ENCODE results near the gene THY1.
"Not testable (repeated sequence)": the region's sequence is repeated elsewhere in the genome, so short reads cannot be mapped to it uniquely, and the experiment has no call there.

The THY1 gene

DNA sequence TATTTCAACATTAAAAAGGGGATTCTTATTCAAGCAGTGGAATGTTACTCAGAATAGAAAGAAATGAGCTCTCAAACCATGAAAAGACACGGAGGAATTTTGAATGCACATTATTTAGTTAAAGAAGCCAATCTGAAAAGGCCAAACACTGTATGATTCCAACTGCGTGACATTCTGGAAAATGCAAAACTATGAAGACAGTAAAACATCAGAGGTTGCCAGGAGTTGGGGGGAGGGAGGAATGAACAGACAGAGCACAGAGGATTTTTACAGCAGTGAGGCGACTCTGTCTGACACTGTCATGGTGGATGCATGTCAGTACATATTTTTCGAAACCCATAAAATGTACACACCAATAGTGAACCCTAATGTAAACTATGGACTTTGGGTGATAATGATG is 22.9 kb upstream of the THY1 start:
- ChIA-PET CTCF (no interaction called here), POLR2A (no interaction called here)
- Histone ChIP-seq H3K4me3 (ENCODE audit: control insufficient read depth in 1 of 7, extremely low read depth in 1 of 7, insufficient read depth in 4 of 7, low read depth in 2 of 7, low read length in 6 of 7) (no peak overlapping the region), H3K36me3 (ENCODE audit: control insufficient read depth in 4 of 4, insufficient read depth in 4 of 4, low read length in 3 of 4) (no peaks in the 10 kb centered on the region), H3K4me1 (ENCODE audit: control extremely low read depth in 1 of 4, control insufficient read depth in 4 of 4, insufficient read depth in 4 of 4, low read length in 3 of 4) (peaks cover 0 to 19% (median 10%) of the 10 kb centered on the region in 4 experiments), H3K27me3 (replicated peaks in 2 of 5; ENCODE audit: control insufficient read depth in 4 of 5, insufficient read depth in 5 of 5, low read length in 4 of 5) (no peaks in the 10 kb centered on the region), H3K27ac (ENCODE audit: insufficient read depth in 1 of 2, low read depth in 1 of 2, low read length in 2 of 2, poor library complexity in 1 of 2, severe bottlenecking in 2 of 2) (no peak overlapping the region), H3K9me3 (ENCODE audit: control extremely low read depth in 1 of 5, control insufficient read depth in 4 of 5, insufficient read depth in 2 of 5, low read depth in 1 of 5, low read length in 4 of 5) (no peaks in the 10 kb centered on the region)
- WGBS (ENCODE audit: insufficient coverage), result 94% methylated on average over 2 of the region's 4 CpGs
- no peak for DNase-seq

DNA sequence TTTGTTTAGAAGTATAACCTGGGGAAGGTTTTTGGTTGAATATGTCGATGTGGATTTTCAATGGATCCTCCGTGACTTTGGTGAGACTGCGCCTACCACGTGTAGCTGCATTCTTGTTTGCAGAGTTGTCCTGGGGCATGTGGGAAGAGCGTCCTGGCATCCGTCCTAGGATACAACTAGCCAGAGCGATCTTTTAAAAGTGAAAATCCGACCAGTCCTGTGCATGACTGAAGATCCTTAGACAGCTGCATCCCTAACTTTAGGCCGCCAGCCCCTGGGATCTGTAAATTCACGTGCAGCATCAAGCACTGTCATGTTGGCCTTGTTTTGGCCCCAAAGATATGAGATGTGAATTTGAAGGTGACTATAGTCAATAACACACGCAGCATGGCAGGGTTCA is 22.4 kb upstream of the THY1 start:
- 99% methylated on average over 10 of the region's 11 CpGs for WGBS (ENCODE audit: insufficient coverage)
- H3K9me3 ChIP-seq (ENCODE audit: control extremely low read depth in 1 of 5, control insufficient read depth in 4 of 5, insufficient read depth in 2 of 5, low read depth in 1 of 5, low read length in 4 of 5), result no peaks in the 10 kb centered on the region
- H3K27ac ChIP-seq (ENCODE audit: insufficient read depth in 1 of 2, low read depth in 1 of 2, low read length in 2 of 2, poor library complexity in 1 of 2, severe bottlenecking in 2 of 2), result no peak overlapping the region

DNA sequence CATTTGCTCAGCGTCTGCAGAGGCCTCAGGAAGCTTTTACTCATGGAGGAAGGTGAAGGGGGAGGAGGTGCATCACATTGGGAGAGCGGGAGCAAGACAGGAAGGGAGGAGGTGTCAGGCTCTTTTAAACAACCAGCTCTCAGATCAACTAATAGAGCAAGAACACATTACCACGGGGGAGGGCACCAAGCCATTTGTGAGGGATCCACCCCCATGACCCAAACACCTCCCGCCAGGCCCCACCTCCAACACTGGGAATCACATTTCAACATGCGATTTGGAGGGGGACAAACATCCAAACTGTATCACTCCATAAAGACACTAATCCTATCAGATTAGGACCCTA is 18.9 kb upstream of the THY1 start:
- H3K4me1 ChIP-seq (ENCODE audit: control extremely low read depth in 1 of 4, control insufficient read depth in 4 of 4, insufficient read depth in 4 of 4, low read length in 3 of 4), result peaks cover 0 to 12% (median 3%) of the 10 kb centered on the region in 4 experiments
- no peak for DNase-seq
- H3K4me3 ChIP-seq (ENCODE audit: control insufficient read depth in 1 of 7, extremely low read depth in 1 of 7, insufficient read depth in 4 of 7, low read depth in 2 of 7, low read length in 6 of 7), result no peak overlapping the region
- 89% methylated on average over 4 of the region's 5 CpGs for WGBS (ENCODE audit: insufficient coverage)
- H3K27me3 ChIP-seq (replicated peaks in 2 of 5; ENCODE audit: control insufficient read depth in 4 of 5, insufficient read depth in 5 of 5, low read length in 4 of 5), result no peaks in the 10 kb centered on the region
- H3K9me3 ChIP-seq (ENCODE audit: control extremely low read depth in 1 of 5, control insufficient read depth in 4 of 5, insufficient read depth in 2 of 5, low read depth in 1 of 5, low read length in 4 of 5), result peaks cover 0 to 2% (median 0%) of the 10 kb centered on the region in 5 experiments
- H3K36me3 ChIP-seq (ENCODE audit: control insufficient read depth in 4 of 4, insufficient read depth in 4 of 4, low read length in 3 of 4), result no peaks in the 10 kb centered on the region
- H3K27ac ChIP-seq (ENCODE audit: insufficient read depth in 1 of 2, low read depth in 1 of 2, low read length in 2 of 2, poor library complexity in 1 of 2, severe bottlenecking in 2 of 2), result peak overlapping the region in 1 of 2 experiments; percentile 43
- ChIA-PET POLR2A (no interaction called here), CTCF (interaction anchor here (0.7 kb wide), 1 partner anchor 118 kb away, joined by 3 read pairs; no protein-coding TSS in a partner anchor)

More for the DNA sequence above, 22.4 kb upstream of the THY1 start:
- POLR2A ChIA-PET, result no interaction called here
- H3K36me3 ChIP-seq (ENCODE audit: control insufficient read depth in 4 of 4, insufficient read depth in 4 of 4, low read length in 3 of 4), result no peaks in the 10 kb centered on the region
- H3K4me3 ChIP-seq (ENCODE audit: control insufficient read depth in 1 of 7, extremely low read depth in 1 of 7, insufficient read depth in 4 of 7, low read depth in 2 of 7, low read length in 6 of 7), result no peak overlapping the region
- DNase-seq, result no peak
- H3K27me3 ChIP-seq (replicated peaks in 2 of 5; ENCODE audit: control insufficient read depth in 4 of 5, insufficient read depth in 5 of 5, low read length in 4 of 5), result no peaks in the 10 kb centered on the region
- H3K4me1 ChIP-seq (ENCODE audit: control extremely low read depth in 1 of 4, control insufficient read depth in 4 of 4, insufficient read depth in 4 of 4, low read length in 3 of 4), result peaks cover 0 to 19% (median 10%) of the 10 kb centered on the region in 4 experiments
- CTCF ChIA-PET, result no interaction called here

DNA sequence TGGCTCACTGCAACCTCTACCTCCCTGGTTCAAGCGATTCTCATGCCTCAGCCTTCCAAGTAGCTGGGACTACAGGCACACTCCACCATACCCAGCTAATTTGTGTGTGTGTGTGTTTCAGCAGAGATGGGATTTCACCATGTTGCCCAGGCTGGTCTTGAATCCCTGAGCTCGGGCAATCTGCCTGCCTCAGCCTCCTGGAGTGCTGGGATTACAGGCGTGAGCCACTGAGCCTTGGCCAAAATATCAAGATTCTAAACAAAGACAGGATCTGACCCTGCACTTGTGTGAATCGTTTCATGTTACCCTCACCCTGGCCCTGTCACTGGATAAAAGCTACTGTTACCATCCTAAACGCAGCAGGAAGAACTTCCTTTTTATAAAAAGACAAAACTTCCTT is 15.6 kb upstream of the THY1 start:
- POLR2A ChIA-PET, result no interaction called here
- no peak for DNase-seq
- Histone ChIP-seq H3K4me1 (ENCODE audit: control extremely low read depth in 1 of 4, control insufficient read depth in 4 of 4, insufficient read depth in 4 of 4, low read length in 3 of 4) (peaks cover 0 to 24% (median 15%) of the 10 kb centered on the region in 4 experiments), H3K4me3 (ENCODE audit: control insufficient read depth in 1 of 7, extremely low read depth in 1 of 7, insufficient read depth in 4 of 7, low read depth in 2 of 7, low read length in 6 of 7) (no peak overlapping the region), H3K9me3 (ENCODE audit: control extremely low read depth in 1 of 5, control insufficient read depth in 4 of 5, insufficient read depth in 2 of 5, low read depth in 1 of 5, low read length in 4 of 5) (peaks cover 0 to 4% (median 0%) of the 10 kb centered on the region in 5 experiments), H3K36me3 (ENCODE audit: control insufficient read depth in 4 of 4, insufficient read depth in 4 of 4, low read length in 3 of 4) (no peaks in the 10 kb centered on the region), H3K27me3 (replicated peaks in 2 of 5; ENCODE audit: control insufficient read depth in 4 of 5, insufficient read depth in 5 of 5, low read length in 4 of 5) (no peaks in the 10 kb centered on the region), H3K27ac (ENCODE audit: insufficient read depth in 1 of 2, low read depth in 1 of 2, low read length in 2 of 2, poor library complexity in 1 of 2, severe bottlenecking in 2 of 2) (no peak overlapping the region)
- CTCF ChIA-PET, result interaction anchor here (1.2 kb wide), 1 partner anchor 36 kb away, joined by 8 read pairs; no protein-coding TSS in a partner anchor
- WGBS (ENCODE audit: insufficient coverage), result 67% methylated on average over 3 of the region's 5 CpGs

DNA sequence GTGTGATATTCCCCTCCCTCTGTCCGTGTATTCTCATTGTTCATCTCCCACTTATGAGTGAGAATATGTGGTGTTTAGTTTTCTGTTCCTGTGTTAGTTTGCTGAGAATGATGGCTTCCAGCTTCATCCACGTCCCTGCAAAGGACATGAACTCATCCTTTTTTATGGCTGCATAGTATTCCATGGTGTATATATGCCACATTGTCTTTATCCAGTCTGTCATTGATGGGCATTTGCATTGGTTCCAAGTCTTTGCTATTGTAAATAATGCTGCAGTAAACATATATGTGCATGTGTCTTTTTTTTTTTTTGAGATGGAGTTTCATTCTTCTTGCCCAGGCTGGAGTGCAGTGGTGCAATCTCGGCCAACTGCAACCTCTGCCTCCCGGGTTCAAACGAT is 14.5 kb upstream of the THY1 start:
- WGBS (ENCODE audit: insufficient coverage), result 100% methylated on average over 3 of the region's 5 CpGs
- CTCF ChIA-PET; H3K27ac ChIP-seq (ENCODE audit: insufficient read depth in 1 of 2, low read depth in 1 of 2, low read length in 2 of 2, poor library complexity in 1 of 2, severe bottlenecking in 2 of 2); H3K9me3 ChIP-seq (ENCODE audit: control extremely low read depth in 1 of 5, control insufficient read depth in 4 of 5, insufficient read depth in 2 of 5, low read depth in 1 of 5, low read length in 4 of 5); H3K36me3 ChIP-seq (ENCODE audit: control insufficient read depth in 4 of 4, insufficient read depth in 4 of 4, low read length in 3 of 4); H3K4me3 ChIP-seq (ENCODE audit: control insufficient read depth in 1 of 7, extremely low read depth in 1 of 7, insufficient read depth in 4 of 7, low read depth in 2 of 7, low read length in 6 of 7); DNase-seq; POLR2A ChIA-PET; H3K27me3 ChIP-seq (replicated peaks in 2 of 5; ENCODE audit: control insufficient read depth in 4 of 5, insufficient read depth in 5 of 5, low read length in 4 of 5): not testable (repeated sequence)
- peaks cover 0 to 24% (median 15%) of the 10 kb centered on the region in 4 experiments for H3K4me1 ChIP-seq (ENCODE audit: control extremely low read depth in 1 of 4, control insufficient read depth in 4 of 4, insufficient read depth in 4 of 4, low read length in 3 of 4)

DNA sequence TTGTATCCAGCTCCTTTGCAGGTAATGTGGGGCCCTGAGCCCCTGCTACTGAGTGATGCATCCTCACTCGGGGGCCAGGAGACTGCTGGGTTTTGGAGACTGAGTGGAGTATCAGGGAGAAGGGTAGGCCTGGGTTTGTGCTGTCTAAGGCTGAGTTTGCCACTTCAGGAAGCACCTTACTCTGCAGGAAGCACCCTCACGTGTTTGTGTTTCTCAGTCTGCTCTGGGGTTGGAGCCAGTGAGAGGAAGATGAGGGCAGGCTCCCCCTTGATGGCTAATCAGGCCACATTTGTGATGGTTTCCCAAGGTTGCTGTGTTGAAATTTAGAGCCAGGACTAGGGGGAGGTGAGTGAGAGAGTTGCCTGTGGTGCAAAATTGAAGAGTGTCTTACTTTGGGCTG is 13.7 kb upstream of the THY1 start:
- Histone ChIP-seq H3K36me3 (ENCODE audit: control insufficient read depth in 4 of 4, insufficient read depth in 4 of 4, low read length in 3 of 4) (no peaks in the 10 kb centered on the region), H3K27ac (ENCODE audit: insufficient read depth in 1 of 2, low read depth in 1 of 2, low read length in 2 of 2, poor library complexity in 1 of 2, severe bottlenecking in 2 of 2) (no peak overlapping the region), H3K9me3 (ENCODE audit: control extremely low read depth in 1 of 5, control insufficient read depth in 4 of 5, insufficient read depth in 2 of 5, low read depth in 1 of 5, low read length in 4 of 5) (peaks cover 0 to 4% (median 0%) of the 10 kb centered on the region in 5 experiments), H3K27me3 (replicated peaks in 2 of 5; ENCODE audit: control insufficient read depth in 4 of 5, insufficient read depth in 5 of 5, low read length in 4 of 5) (no peaks in the 10 kb centered on the region), H3K4me3 (ENCODE audit: control insufficient read depth in 1 of 7, extremely low read depth in 1 of 7, insufficient read depth in 4 of 7, low read depth in 2 of 7, low read length in 6 of 7) (peak overlapping the region in 1 of 7 experiments; percentile 4), H3K4me1 (ENCODE audit: control extremely low read depth in 1 of 4, control insufficient read depth in 4 of 4, insufficient read depth in 4 of 4, low read length in 3 of 4) (peaks cover 0 to 21% (median 13%) of the 10 kb centered on the region in 4 experiments)
- POLR2A ChIA-PET, result no interaction called here
- CTCF ChIA-PET, result interaction anchor here (1.2 kb wide), 1 partner anchor 63 kb away, joined by 3 read pairs; no protein-coding TSS in a partner anchor
- peak; percentile 28 to 92 (median 83) for DNase-seq
- WGBS (ENCODE audit: insufficient coverage), result 0% methylated on average over 1 of the region's 2 CpGs

DNA sequence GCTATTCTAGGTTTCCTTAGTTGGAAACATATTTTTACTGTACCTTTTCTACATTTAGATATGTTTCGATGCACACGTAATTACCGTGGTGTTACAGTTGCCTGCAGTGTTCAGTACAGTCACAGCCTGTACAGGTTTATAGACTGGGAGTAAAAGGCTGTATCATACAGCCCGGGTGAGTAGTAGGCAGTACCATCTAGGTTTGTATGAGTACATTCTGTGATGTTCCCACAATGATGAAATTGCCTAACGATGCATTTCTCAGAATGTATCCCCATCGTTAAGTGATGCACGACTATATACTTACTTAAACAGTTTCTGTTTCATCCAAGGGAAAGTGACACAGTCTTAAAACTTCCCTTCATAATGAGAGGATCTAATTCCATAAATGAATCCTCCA is 13.1 kb upstream of the THY1 start:
- WGBS (ENCODE audit: insufficient coverage), result 89% methylated on average over 6 of the region's 7 CpGs
- peak in 1 of 3 donors; percentile 35 for DNase-seq
- peaks cover 0 to 18% (median 13%) of the 10 kb centered on the region in 4 experiments for H3K4me1 ChIP-seq (ENCODE audit: control extremely low read depth in 1 of 4, control insufficient read depth in 4 of 4, insufficient read depth in 4 of 4, low read length in 3 of 4)
- CTCF ChIA-PET, result interaction anchor here (1.0 to 1.2 kb wide), 2 partner anchors 15 to 62 kb away, joined by 3 read pairs; no protein-coding TSS in a partner anchor
- peaks cover 0 to 4% (median 0%) of the 10 kb centered on the region in 5 experiments for H3K9me3 ChIP-seq (ENCODE audit: control extremely low read depth in 1 of 5, control insufficient read depth in 4 of 5, insufficient read depth in 2 of 5, low read depth in 1 of 5, low read length in 4 of 5)
- H3K4me3 ChIP-seq (ENCODE audit: control insufficient read depth in 1 of 7, extremely low read depth in 1 of 7, insufficient read depth in 4 of 7, low read depth in 2 of 7, low read length in 6 of 7), result no peak overlapping the region
- no peaks in the 10 kb centered on the region for H3K27me3 ChIP-seq (replicated peaks in 2 of 5; ENCODE audit: control insufficient read depth in 4 of 5, insufficient read depth in 5 of 5, low read length in 4 of 5)
- no peaks in the 10 kb centered on the region for H3K36me3 ChIP-seq (ENCODE audit: control insufficient read depth in 4 of 4, insufficient read depth in 4 of 4, low read length in 3 of 4)
- POLR2A ChIA-PET, result no interaction called here
- H3K27ac ChIP-seq (ENCODE audit: insufficient read depth in 1 of 2, low read depth in 1 of 2, low read length in 2 of 2, poor library complexity in 1 of 2, severe bottlenecking in 2 of 2), result no peak overlapping the region

All from common myeloid progenitor, CD34-positive (primary cell).